Activated CD8-positive, alpha-beta memory T cell treated with anti-CD3 and anti-CD28 coated beads for 36 hours (primary cell): ENCODE data around the gene PDE5A. TPM values are rescaled to one million over a fixed set of nuclear protein-coding genes. Genes with fewer than 3 reads are reported as not detected.
"Not testable (repeated sequence)": the region's sequence is repeated elsewhere in the genome, so short reads cannot be mapped to it uniquely, and the experiment has no call there.

Experiments
- CTCF ChIA-PET: fragments of 350-600 bp; sonication (Branson Sonifier 250); formaldehyde crosslinking; loops from one replicate; lab custom pipeline; 2021; ENCODE audit warnings: antibody characterized with exemption; lab: Charles Lee
- POLR2A ChIA-PET: fragments of 350-600 bp; sonication (Branson Sonifier 250); formaldehyde crosslinking; loops from one replicate; lab custom pipeline; 2021; ENCODE audit warnings: antibody characterized with exemption; lab: Charles Lee
- total RNA-seq, 2 experiments: library from RNA; stranded (reverse); gene quantifications; one replicate each; pipeline ENCODE4 v1.2.3, GENCODE V29; 2021

PDE5A gene
- under 1 TPM; 0.21 to 0.44 TPM for total RNA-seq

GRCh38 chr4:119628281-119629141, at the start of gene PDE5A:
Gene PDE5A, minus strand, starts transcription at chr4:119628804. Its CDS starts 133 bp downstream, at chr4:119628671.
- CTCF ChIA-PET = interaction anchor here (0.6 to 2.2 kb wide), 15 partner anchors 9 to 654 kb away, joined by 3 to 9 read pairs (median 3); no protein-coding TSS in a partner anchor
- POLR2A ChIA-PET = interaction anchor here (0.6 to 0.8 kb wide), 2 partner anchors 26 to 438 kb away, joined by 3 read pairs; partner anchors contain the start of gene MAD2L1

GRCh38 chr4:119676101-119676500, 47.5 kb upstream of the PDE5A start:
- POLR2A ChIA-PET = no interaction called here
- CTCF ChIA-PET = no interaction called here

GRCh38 chr4:119675391-119675790, 46.8 kb upstream of the PDE5A start:
- ChIA-PET CTCF (no interaction called here), POLR2A (no interaction called here)

GRCh38 chr4:119672938-119673337, 44.3 kb upstream of the PDE5A start:
- POLR2A ChIA-PET = no interaction called here
- CTCF ChIA-PET = no interaction called here

- POLR2A ChIA-PET = no interaction called here
- CTCF ChIA-PET = no interaction called here
Observed at GRCh38 chr4:119672086-119672485, 43.5 kb upstream of the PDE5A start.

DNA sequence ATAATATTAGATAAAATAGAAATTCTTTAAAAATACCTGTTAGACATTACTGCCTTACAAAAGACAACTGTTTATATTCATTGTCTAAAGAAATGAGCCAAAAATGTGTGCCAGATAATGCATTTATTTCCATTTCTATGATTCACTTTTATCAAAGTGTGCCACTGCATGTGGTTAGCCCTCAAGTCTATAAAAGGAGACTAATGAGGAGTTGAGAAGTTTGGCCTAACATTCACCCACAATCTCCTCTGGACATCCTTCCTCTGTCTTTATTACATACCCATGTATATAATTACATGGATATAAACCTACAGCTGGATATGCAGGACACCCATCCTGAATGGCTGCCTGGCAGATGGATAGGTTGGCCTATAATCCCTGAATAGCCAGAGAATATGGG, 42.6 kb upstream of the PDE5A start:
- POLR2A ChIA-PET = no interaction called here
- CTCF ChIA-PET = no interaction called here

DNA sequence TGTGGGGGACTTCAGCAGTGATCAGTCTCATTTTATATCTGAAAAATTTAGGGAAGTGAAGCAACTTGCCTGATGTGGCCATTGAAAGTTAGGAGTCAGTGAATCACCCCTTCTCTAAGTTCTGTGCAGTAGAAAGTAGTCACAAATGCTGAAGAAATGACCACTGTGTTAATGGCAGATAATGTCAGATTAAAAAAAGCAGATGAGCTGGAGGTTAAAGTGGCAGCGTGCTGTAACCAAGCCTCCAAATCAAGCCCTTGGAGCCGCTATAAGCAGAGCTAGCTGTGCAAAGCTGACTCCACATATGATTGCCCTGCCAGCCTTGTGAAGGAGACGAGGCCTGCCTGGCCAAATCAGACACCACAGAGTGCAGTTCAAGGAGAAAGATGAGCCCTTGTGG, 39.2 kb upstream of the PDE5A start:
- CTCF ChIA-PET = no interaction called here

DNA sequence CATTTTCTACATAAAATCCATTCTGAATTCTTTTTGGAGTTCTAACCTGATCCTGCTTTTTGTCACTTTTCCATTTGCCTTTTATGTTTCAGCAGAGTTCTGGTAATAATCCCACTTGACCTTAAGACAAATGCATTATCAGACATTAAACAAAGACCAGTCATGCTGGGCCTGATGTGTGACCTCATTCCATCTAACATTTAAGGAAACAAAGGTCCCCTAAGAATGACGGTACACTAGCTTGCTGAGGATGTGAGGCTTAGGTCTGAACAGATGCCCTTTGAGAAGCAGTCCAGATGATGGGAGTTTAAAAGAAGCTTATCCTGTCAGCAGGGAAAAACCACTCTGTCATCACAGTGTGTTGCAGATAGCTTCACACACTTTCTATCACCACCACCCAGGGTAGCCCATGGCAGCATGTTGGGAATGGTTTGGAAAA, 38.1 kb upstream of the PDE5A start:
- CTCF ChIA-PET = no interaction called here

More for the DNA sequence above, 39.2 kb upstream of the PDE5A start:
- POLR2A ChIA-PET = no interaction called here

DNA sequence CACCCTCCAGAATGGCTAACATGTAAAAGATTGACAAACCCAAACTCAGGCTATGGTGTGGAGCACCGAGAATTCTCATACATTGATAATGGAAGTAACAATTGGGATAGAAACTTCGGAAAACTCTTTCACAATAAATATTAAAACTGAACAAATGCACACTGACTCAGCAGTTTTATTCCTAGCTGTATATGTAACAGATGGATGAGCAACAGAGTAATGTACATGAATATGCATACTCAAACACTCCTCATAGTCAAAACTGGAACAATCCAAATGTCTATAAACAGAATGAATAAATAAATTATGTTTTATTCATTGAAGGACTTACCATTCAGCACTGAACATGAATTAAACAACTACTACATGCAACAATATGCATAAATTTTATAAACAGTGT, 37.1 kb upstream of the PDE5A start:
- POLR2A ChIA-PET = no interaction called here
- CTCF ChIA-PET = no interaction called here

More for the DNA sequence above, 38.1 kb upstream of the PDE5A start:
- POLR2A ChIA-PET = no interaction called here

GRCh38 chr4:119664168-119664907, 35.7 kb upstream of the PDE5A start:
- CTCF ChIA-PET = no interaction called here

DNA sequence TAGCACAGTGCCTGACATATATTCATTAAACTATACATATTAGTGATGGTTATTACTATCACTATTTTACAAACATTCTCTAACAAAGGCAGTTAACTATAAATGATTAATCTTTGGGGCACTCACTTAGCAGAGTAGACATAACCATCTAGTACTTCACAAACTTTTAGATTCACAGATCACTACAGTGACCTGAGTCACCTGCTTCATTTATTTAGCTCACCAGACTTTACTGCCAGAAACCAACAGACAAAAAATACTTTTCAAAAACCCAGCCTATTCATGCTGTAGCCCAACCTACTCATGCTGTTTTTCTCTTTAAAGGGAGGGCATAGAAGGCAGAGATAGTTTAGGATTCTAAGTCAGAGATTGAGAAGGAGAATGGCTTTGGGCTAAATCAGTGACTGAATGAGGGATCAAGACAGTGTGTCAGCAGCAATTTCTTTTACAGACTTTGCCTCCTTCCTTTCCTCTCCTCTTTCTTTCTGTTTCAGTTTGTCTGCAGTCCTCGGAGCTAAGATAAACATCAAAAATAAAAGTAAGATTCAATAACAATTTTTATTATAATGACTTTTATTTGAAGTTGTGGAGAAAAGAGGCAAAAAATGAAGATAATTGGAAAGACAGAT, 34.7 kb upstream of the PDE5A start:
- CTCF ChIA-PET = no interaction called here
- POLR2A ChIA-PET = no interaction called here

More at GRCh38 chr4:119664168-119664907, 35.7 kb upstream of the PDE5A start:
- POLR2A ChIA-PET = no interaction called here

DNA sequence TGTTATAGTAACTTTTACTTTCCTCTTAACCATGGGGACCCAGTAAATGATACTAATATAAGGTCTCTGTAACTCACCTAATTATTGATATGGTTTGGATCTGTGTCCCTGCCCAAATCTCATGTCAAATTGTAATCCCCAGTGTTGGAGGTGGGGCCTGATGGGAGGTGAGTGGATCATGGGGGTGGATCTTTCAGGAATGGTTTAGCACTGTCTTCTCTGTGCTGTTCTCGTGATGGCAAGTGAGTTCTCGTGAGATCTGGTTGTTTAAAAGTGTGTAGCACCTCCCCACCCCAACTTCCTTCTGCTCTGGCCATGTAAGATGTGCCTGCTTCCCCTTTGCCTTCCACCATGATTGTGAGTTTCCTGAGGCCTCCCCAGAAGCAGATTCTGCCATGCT, 34.0 kb upstream of the PDE5A start:
- CTCF ChIA-PET, POLR2A ChIA-PET: not testable (repeated sequence)

DNA sequence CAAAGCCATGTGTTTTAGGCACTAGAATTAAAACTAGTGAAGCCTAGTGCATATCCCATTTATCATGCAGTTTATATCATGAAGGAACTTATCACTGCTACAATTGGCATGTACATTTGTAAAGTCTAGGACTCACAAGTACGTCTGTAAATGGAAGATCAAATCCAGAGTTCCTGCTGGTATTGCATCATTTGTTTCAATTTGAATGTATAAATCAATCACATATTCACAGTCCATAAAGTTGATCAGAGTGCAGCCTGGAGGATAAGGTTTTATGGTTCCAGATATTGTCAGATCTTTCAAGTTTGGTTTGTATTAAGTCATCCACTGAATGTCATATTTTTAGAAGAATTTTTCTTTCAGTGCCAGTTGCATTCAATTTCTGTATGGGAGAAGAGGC, 32.6 kb upstream of the PDE5A start:
- POLR2A ChIA-PET = no interaction called here

GRCh38 chr4:119659576-119659975, 31.0 kb upstream of the PDE5A start:
- ChIA-PET POLR2A (no interaction called here), CTCF (no interaction called here)

More for the DNA sequence above, 32.6 kb upstream of the PDE5A start:
- CTCF ChIA-PET = no interaction called here

- POLR2A ChIA-PET = no interaction called here
- CTCF ChIA-PET = interaction anchor here (0.9 kb wide), 1 partner anchor 29 kb away, joined by 4 read pairs; the partner anchor contains the start of gene PDE5A
Observed at GRCh38 chr4:119657111-119657611, 28.6 kb upstream of the PDE5A start.

DNA sequence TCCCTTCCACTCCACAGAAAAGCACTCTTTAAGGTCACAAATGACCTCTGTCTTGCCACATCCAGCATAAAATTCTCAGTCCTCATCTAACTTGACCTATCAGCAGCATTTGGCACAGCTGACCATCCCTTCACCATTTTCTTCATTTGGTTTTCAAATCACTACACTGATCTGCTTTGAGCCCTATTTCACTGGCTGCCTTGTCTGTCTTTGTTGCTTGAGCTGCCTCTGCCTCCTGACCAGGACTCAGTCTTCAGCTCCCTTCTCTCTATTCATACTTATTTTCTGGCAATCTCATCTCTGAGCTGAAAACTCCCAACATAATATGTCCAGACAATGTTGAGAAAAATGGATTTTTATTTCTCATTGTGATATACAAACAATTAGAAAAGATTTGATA, 27.7 kb upstream of the PDE5A start:
- ChIA-PET POLR2A (no interaction called here), CTCF (no interaction called here)

DNA sequence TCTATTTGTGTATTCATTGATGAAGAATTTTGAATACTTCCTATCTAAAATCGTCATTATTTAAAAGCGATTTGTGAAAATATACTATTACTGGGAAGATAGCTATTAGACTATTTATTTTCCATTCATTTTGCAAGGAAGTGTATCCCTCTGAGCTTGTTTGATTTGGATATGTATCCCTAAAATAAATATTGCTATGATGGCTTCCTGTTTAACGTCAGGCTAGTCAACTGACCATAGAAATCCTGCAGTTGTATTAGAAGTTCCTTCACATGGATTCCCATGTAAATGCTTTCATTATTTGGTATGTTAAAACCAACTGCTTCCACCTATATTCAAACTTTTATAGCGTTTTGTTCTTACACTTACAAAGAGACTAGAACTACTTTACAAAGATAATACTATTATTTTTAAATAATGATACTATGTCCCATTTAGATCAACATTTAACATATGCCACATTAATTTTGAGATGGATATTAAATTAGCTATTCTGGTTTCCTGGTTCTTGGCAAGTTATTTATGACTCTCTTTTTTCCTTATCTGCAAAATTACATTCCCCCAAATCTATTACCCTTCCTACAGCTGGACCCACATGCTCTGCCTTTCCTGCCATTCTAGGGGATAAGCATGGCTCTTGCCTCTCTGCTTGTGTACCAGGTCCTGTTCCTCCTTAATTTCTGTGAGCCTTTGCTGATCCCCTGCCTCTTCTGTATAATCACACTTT, 26.7 kb upstream of the PDE5A start:
- ChIA-PET POLR2A (no interaction called here), CTCF (no interaction called here)

GRCh38 chr4:119653990-119654389, 25.4 kb upstream of the PDE5A start:
- ChIA-PET POLR2A (no interaction called here), CTCF (no interaction called here)

DNA sequence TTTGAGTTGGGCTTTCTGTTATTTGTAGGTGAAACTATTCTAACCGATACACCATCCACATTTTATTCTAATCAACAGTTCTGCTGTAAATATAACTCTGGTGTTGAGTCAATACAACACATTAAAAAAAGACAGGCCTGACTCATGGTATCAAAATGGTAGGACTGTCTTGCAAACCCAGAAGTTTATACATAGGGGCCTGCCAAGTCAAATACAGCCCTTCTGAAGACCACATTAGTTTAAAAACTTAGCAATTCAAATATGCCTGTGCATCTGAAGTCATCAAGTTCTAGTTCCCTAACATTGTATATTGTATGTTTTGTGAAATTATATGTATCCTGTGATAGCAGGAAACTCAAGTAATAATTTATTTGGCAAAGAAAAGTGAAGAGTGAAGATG, 24.4 kb upstream of the PDE5A start:
- CTCF ChIA-PET = no interaction called here
- POLR2A ChIA-PET = no interaction called here
